HEK293T (cell line): ENCODE measurements around the gene IRF6.
"Not testable (repeated sequence)": the region's sequence is repeated elsewhere in the genome, so short reads cannot be mapped to it uniquely, and the experiment has no call there.

Experiments
- CTCF ChIA-PET: fragments of 350-600 bp; formaldehyde crosslinking; extraction: SDS; loops from one replicate; lab custom pipeline; 2021; ENCODE audit warnings: antibody characterized with exemption, inconsistent platforms; lab: Yijun Ruan, JAX
- POLR2A ChIA-PET: fragments of 350-600 bp; formaldehyde crosslinking; extraction: SDS; loops from one replicate; lab custom pipeline; 2020; ENCODE audit warnings: antibody characterized with exemption, inconsistent platforms; lab: Yijun Ruan, JAX
- DNase-seq: peaks from one replicate; pipeline ENCODE4 v3.0.0; 2012; ENCODE audit warnings: mixed read lengths; ENCODE audit errors: extremely low spot score
- ARNT ChIP-seq: fragments of 450-650 bp; IDR thresholded peaks from 2 replicates; pipeline ENCODE4 v1.6.1; 2017; ENCODE audit warnings: mild to moderate bottlenecking
- BHLHE40 ChIP-seq: fragments of 450-650 bp; IDR thresholded peaks from 2 replicates; pipeline ENCODE4 v1.6.1; 2016; ENCODE audit warnings: mild to moderate bottlenecking, moderate library complexity, borderline replicate concordance
- CTBP1 ChIP-seq: fragments of 450-650 bp; IDR thresholded peaks from 2 replicates; pipeline ENCODE4 v1.6.1; 2016; ENCODE audit warnings: borderline replicate concordance
- ELF4 ChIP-seq: fragments of 450-650 bp; IDR thresholded peaks from 2 replicates; pipeline ENCODE4 v1.6.1; 2017; ENCODE audit warnings: antibody characterized with exemption
- FOXA1 ChIP-seq: fragments of 450-650 bp; IDR thresholded peaks from 2 replicates; pipeline ENCODE4 v1.6.1; 2016; ENCODE audit warnings: mild to moderate bottlenecking
- FOXK2 ChIP-seq: fragments of 450-650 bp; IDR thresholded peaks from 2 replicates; pipeline ENCODE4 v1.6.1; 2016; ENCODE audit warnings: mild to moderate bottlenecking
- FOXM1 ChIP-seq: fragments of 450-650 bp; IDR thresholded peaks from 2 replicates; pipeline ENCODE4 v1.6.1; 2017; ENCODE audit warnings: mild to moderate bottlenecking, borderline replicate concordance
- HDGF ChIP-seq: fragments of 450-650 bp; IDR thresholded peaks from 2 replicates; pipeline ENCODE4 v1.6.1; 2017; ENCODE audit warnings: antibody characterized with exemption, borderline replicate concordance
- L3MBTL2 ChIP-seq: fragments of 450-650 bp; conservative IDR thresholded peaks from 2 replicates; pipeline ENCODE4 v1.6.1; 2016; ENCODE audit warnings: mild to moderate bottlenecking
- LEF1 ChIP-seq: fragments of 450-650 bp; IDR thresholded peaks from 2 replicates; pipeline ENCODE4 v1.6.1; 2017; ENCODE audit warnings: mild to moderate bottlenecking, borderline replicate concordance
- NFRKB ChIP-seq: fragments of 450-650 bp; IDR thresholded peaks from 2 replicates; pipeline ENCODE4 v1.6.1; 2016; ENCODE audit warnings: mild to moderate bottlenecking, moderate library complexity
- PKNOX1 ChIP-seq: fragments of 450-650 bp; IDR thresholded peaks from 2 replicates; pipeline ENCODE4 v1.6.1; 2016
- SP1 ChIP-seq: fragments of 450-650 bp; IDR thresholded peaks from 2 replicates; pipeline ENCODE4 v1.6.1; 2017
- SUZ12 ChIP-seq: fragments of 450-650 bp; IDR thresholded peaks from 2 replicates; pipeline ENCODE4 v1.6.1; 2016; ENCODE audit warnings: mild to moderate bottlenecking
- TARDBP ChIP-seq: fragments of 450-650 bp; IDR thresholded peaks from 2 replicates; pipeline ENCODE4 v1.6.1; 2016
- ZNF384 ChIP-seq: fragments of 450-650 bp; IDR thresholded peaks from 2 replicates; pipeline ENCODE4 v1.6.1; 2016

The IRF6 gene

GRCh38 chr1:209803568-209803967 lies 2.4 kb downstream of the IRF6 start:
- DNase-seq: no peak
- TF ChIP-seq ARNT: no peak
- TF ChIP-seq FOXK2: no peak
- TF ChIP-seq LEF1: no peak
- no peak for TF ChIP-seq TARDBP
- ChIA-PET CTCF (no interaction called here), POLR2A (interaction anchor here (0.7 kb wide), 1 partner anchor 19 kb away, joined by 3 read pairs; the partner anchor contains the start of gene C1orf74)

DNA sequence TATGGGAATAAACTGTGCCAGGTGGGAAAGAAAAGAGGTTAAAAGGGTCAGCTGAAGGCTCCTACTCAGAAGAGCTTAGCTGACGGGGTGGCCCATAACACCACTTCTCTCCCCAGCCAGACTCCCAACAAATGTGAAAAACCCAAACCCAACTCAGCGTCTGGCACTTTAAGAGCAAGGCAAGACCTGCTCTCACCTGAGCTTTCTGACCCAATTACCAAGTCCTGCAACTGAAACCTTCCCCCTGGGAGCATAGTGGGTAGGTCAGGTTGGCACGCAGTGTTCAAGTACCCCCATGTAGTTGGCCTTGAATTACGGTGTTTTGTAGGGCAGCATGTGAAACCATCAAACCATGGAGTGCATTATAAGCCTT lies 3.2 kb downstream of the IRF6 start:
- no peak for TF ChIP-seq SP1
- no peak for TF ChIP-seq ELF4
- no peak for TF ChIP-seq FOXA1
- ChIA-PET POLR2A (interaction anchor here (1.3 kb wide), 1 partner anchor 25 kb away, joined by 5 read pairs; the partner anchor contains the start of gene UTP25), CTCF (no interaction called here)
- no peak for DNase-seq

DNA sequence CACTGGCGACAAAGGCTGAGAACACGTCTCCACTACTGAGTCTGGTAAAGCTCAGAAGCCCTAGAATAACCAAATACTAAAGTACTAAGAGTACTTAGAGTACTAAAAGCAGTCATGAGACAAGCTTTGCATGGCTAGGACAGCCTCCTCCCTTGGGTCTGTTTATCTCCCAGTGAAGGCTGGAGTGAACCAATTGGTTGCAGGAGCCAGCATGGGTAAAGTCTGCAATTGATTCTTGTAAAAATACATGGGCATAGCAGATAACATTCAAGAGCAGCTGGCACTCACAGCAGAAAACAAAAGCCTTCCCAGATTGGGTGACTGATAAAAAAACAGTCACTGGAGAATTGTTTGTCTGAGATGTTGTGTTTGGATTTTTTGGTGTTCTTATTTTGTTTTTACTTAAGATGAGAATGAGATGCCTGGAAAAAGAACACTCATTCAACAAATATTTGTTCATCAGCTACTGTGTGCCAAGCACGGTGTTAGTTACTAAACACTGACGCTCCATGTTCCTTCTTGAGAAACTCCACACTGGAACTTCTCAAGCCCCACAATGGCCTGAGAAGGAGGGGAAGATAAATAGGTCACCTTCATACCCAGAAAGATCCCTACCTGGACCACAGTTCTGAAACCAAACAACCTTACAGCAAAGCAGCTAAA lies 3.7 kb downstream of the IRF6 start:
- no peak for TF ChIP-seq CTBP1
- TF ChIP-seq FOXA1: no peak
- no peak for TF ChIP-seq BHLHE40
- TF ChIP-seq PKNOX1: no peak
- no peak for TF ChIP-seq SUZ12
- TF ChIP-seq FOXM1: no peak
- TF ChIP-seq LEF1: no peak
- TF ChIP-seq ELF4: no peak
- TF ChIP-seq FOXK2: no peak
- TF ChIP-seq L3MBTL2: no peak
- TF ChIP-seq ZNF384: no peak
- no peak for TF ChIP-seq HDGF
- no peak for TF ChIP-seq SP1
- no peak for TF ChIP-seq ARNT
- TF ChIP-seq TARDBP: no peak
- no peak for TF ChIP-seq NFRKB
- no peak for DNase-seq
- POLR2A ChIA-PET: interaction anchor here (1.3 to 1.6 kb wide), 3 partner anchors 18 to 37 kb away, joined by 5 to 6 read pairs (median 5); partner anchors contain the start of genes C1orf74 and UTP25
- CTCF ChIA-PET: no interaction called here

- ChIA-PET CTCF (no interaction called here), POLR2A (interaction anchor here (0.9 to 1.6 kb wide), 3 partner anchors 17 to 38 kb away, joined by 4 to 6 read pairs (median 5); partner anchors contain the start of gene C1orf74)
- DNase-seq: no peak
- TF ChIP-seq SUZ12 (no peak), ARNT (no peak), LEF1 (no peak), FOXM1 (no peak), NFRKB (no peak), HDGF (no peak), BHLHE40 (no peak), FOXK2 (no peak), SP1 (no peak), ZNF384 (no peak), PKNOX1 (no peak), CTBP1 (no peak)
Observed at GRCh38 chr1:209800984-209801834, 4.7 kb downstream of the IRF6 start.

- DNase-seq: no peak
- ChIA-PET POLR2A (no interaction called here), CTCF (no interaction called here)
- TF ChIP-seq FOXK2 (no peak), HDGF (no peak), ZNF384 (no peak), FOXA1 (no peak), PKNOX1 (no peak), BHLHE40 (no peak)
Observed at GRCh38 chr1:209797978-209798639, 7.8 kb downstream of the IRF6 start.

DNA sequence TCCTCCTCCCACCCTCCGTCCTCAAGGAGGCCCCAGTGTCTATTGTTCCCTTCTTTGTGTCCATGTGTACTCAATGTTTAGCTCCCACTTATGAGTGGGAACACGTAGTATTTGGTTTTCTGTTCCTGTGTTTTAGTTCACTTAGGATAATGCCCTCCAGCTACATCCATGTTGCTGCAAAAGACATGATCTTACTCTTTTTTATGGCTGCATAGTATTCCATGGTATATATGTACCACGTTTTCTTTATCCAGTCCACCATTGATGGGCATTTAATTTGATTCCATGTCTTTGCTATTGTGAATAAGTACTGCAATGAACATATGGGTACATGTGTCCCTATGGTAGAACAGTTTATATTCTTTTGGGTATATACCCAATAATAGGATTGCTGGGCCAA lies 12.2 kb downstream of the IRF6 start:
- DNase-seq, CTCF ChIA-PET: not testable (repeated sequence)
- POLR2A ChIA-PET: interaction anchor here (1.6 kb wide), 1 partner anchor 9 kb away, joined by 3 read pairs; the partner anchor contains the start of gene C1orf74
